H1 (cell line): ENCODE results near the gene HFE.

ENCODE experiments used
- POLR2AphosphoS5 ChIP-seq: IDR thresholded peaks from 2 replicates; pipeline ENCODE4 v1.6.1; 2011; ENCODE audit warnings: low read depth, low read length
- ZNF274 ChIP-seq: IDR thresholded peaks from 2 replicates; pipeline ENCODE4 v1.7.0; 2012; ENCODE audit warnings: low read length, borderline replicate concordance; ENCODE audit errors: extremely low read depth

DNA sequence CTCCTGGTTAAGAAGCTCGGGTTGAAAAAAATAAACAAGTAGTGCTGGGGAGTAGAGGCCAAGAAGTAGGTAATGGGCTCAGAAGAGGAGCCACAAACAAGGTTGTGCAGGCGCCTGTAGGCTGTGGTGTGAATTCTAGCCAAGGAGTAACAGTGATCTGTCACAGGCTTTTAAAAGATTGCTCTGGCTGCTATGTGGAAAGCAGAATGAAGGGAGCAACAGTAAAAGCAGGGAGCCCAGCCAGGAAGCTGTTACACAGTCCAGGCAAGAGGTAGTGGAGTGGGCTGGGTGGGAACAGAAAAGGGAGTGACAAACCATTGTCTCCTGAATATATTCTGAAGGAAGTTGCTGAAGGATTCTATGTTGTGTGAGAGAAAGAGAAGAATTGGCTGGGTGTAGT is 2.0 kb downstream of the HFE start:
- TF ChIP-seq ZNF274 (no peak), POLR2AphosphoS5 (no peak)
